Chondrocyte (in vitro differentiated cells): ENCODE measurements around the gene NR5A1. TPM values are rescaled to one million over a fixed set of nuclear protein-coding genes. Genes with fewer than 3 reads are reported as not detected.

Experiments used
- DNase-seq: peaks from one replicate; pipeline ENCODE4 v3.0.0; 2021; ENCODE audit warnings: mixed read lengths, low spot score
- H3K27ac Mint-ChIP-seq: one replicate; pipeline ENCODE4 v1.8.0; 2021; ENCODE audit warnings: mild to moderate bottlenecking, moderate library complexity, mixed read lengths; ENCODE audit not compliant: unreplicated experiment
- H3K27me3 Mint-ChIP-seq: 2 replicates; pipeline ENCODE4 v1.8.0; 2021; ENCODE audit warnings: low read depth, mixed read lengths
- H3K36me3 Mint-ChIP-seq: 2 replicates; pipeline ENCODE4 v1.8.0; 2021; ENCODE audit warnings: low read depth, mixed read lengths
- H3K4me1 Mint-ChIP-seq: 2 replicates; pipeline ENCODE4 v1.8.0; 2021; ENCODE audit warnings: low read depth, mild to moderate bottlenecking, mixed read lengths
- H3K4me3 Mint-ChIP-seq: one replicate; pipeline ENCODE4 v1.8.0; 2021; ENCODE audit warnings: mild to moderate bottlenecking, moderate library complexity, mixed read lengths; ENCODE audit not compliant: unreplicated experiment
- H3K9me3 Mint-ChIP-seq: 2 replicates; pipeline ENCODE4 v1.8.0; 2021; ENCODE audit warnings: low read depth, mixed read lengths
- CTCF ChIP-seq: fragments of 200-600 bp; sonication (generic); IDR thresholded peaks from 2 replicates; pipeline ENCODE4 v1.5.0; 2021; ENCODE audit warnings: antibody characterized with exemption, mild to moderate bottlenecking, moderate library complexity
- total RNA-seq: library from RNA; stranded (reverse); gene quantifications from 3 replicates; pipeline ENCODE4 v1.2.1, GENCODE V29; 2021

Gene NR5A1
- total RNA-seq, 1 donor from 2014 or later: not detected

GRCh38 chr9:124436320-124436719 lies 70.9 kb downstream of the NR5A1 start:
- no peaks in the 10 kb centered on the region for H3K36me3 Mint-ChIP-seq
- TF ChIP-seq CTCF: no peak
- H3K27ac Mint-ChIP-seq: no peak overlapping the region
- no peaks in the 10 kb centered on the region for H3K4me1 Mint-ChIP-seq
- H3K4me3 Mint-ChIP-seq: no peak overlapping the region
- H3K27me3 Mint-ChIP-seq: peaks cover 20% of the 10 kb centered on the region
- no peaks in the 10 kb centered on the region for H3K9me3 Mint-ChIP-seq
- no peak for DNase-seq

Other genes with a start within 250 kb of the NR5A1 start
- gene NEK6, start 249.4 kb downstream of the NR5A1 start, total RNA-seq: 99.9 to 110 TPM (median 107 TPM) in 3 replicates
- 105 to 132 TPM (median 108 TPM) in 3 replicates for gene PSMB7, start 92.0 kb downstream of the NR5A1 start, total RNA-seq
- not detected in 3 replicates for gene ADGRD2, start 56.9 kb downstream of the NR5A1 start, total RNA-seq